ENCODE measurements around the gene ACO2.

GRCh38 chr22:41425660-41426365 lies 43.1 kb upstream of the ACO2 start:
- TF ChIP-seq POLR2AphosphoS5 (IDR thresholded peaks at IDR 0.05; ENCODE audit: low read depth, low read length) (no peak), POLR2A (IDR thresholded peaks at IDR 0.05; ENCODE audit: low read depth, low read length) (no peak), TAF1 (IDR thresholded peaks at IDR 0.05; ENCODE audit: borderline replicate concordance, low read depth, low read length) (no peak)

Measured in GM12892 (cell line).